HCT116 (cell line): ENCODE data around the gene EXOC4. TPM values are rescaled to one million over a fixed set of nuclear protein-coding genes. Genes with fewer than 3 reads are reported as not detected.

Source experiments
- ATAC-seq: fragments of 200-7000 bp; cut with Tn5 transposase; 2 replicates; pipeline ENCODE4 v1.9.1; 2020; ENCODE audit warnings: mild to moderate bottlenecking, moderate library complexity
- BruUV-seq: library from RNA; stranded (reverse); fragments of 400-500 nt; replicated peaks from 2 replicates; lab custom pipeline; 2021; lab: Mats Ljungman, UMichigan
- CTCF ChIA-PET: fragments of 300-600 bp; sonication (Branson Sonifier 250); formaldehyde crosslinking; loops from one replicate; lab custom pipeline; 2021; ENCODE audit warnings: antibody characterized with exemption; lab: Charles Lee
- POLR2A ChIA-PET: fragments of 300-600, 350-600 bp; sonication (Branson Sonifier 250); formaldehyde crosslinking; loops from one replicate; lab custom pipeline; 2021; ENCODE audit warnings: antibody characterized with exemption; lab: Charles Lee
- RAD21 ChIA-PET, 2 experiments: fragments of 300-600 bp; sonication (Branson Sonifier 250); formaldehyde crosslinking; loops; one replicate each; lab custom pipeline; 2023; ENCODE audit warnings: low total read pairs in 2 of 2; ENCODE audit not compliant: uncharacterized antibody in 2 of 2, unreplicated experiment in 2 of 2, low non-redundant PET in 1 of 2; lab: Charles Lee
- DNase-seq: peaks from one replicate; pipeline ENCODE4 v3.0.0-alpha.2; 2010; ENCODE audit warnings: low read depth, low spot score
- H2AFZ ChIP-seq: fragments of 200-600 bp; shearing (Covaris generic), sonication (generic); 2 replicates; pipeline ENCODE4 v1.6.1; 2017; ENCODE audit warnings: low read depth, mixed run types, mixed read lengths, antibody characterized with exemption, low read length; ENCODE audit not compliant: poor library complexity, severe bottlenecking
- H3K27ac ChIP-seq: 2 replicates; pipeline ENCODE4 v1.5.1; 2012; ENCODE audit warnings: low read depth, low read length
- H3K27me3 ChIP-seq: fragments of 200-600 bp; sonication (generic); 2 replicates; pipeline ENCODE4 v1.6.1; 2016; ENCODE audit warnings: mixed run types, low read length, mixed read lengths; ENCODE audit not compliant: insufficient read depth
- H3K36me3 ChIP-seq, 2 experiments: fragments of 200-500 bp in 1 of 2; fragments of 200-600 bp in 1 of 2; sonication (Bioruptor generic) in 1 of 2; sonication (generic) in 1 of 2; 2 replicates each; pipeline versions ENCODE4 v1.5.1 to v1.6.1; 2014 to 2016; ENCODE audit warnings: low read length in 2 of 2, inconsistent platforms in 1 of 2, mixed read lengths in 1 of 2, mixed run types in 1 of 2; ENCODE audit not compliant: insufficient read depth in 2 of 2, control insufficient read depth in 1 of 2
- H3K4me1 ChIP-seq, 2 experiments: fragments of 200-600 bp in 1 of 2; sonication (generic) in 1 of 2; 2 replicates each; pipeline versions ENCODE4 v1.5.1 to v1.6.1; 2012 to 2017; ENCODE audit warnings: low read length in 2 of 2, inconsistent platforms in 1 of 2, mild to moderate bottlenecking in 1 of 2, mixed read lengths in 1 of 2, mixed run types in 1 of 2, moderate library complexity in 1 of 2; ENCODE audit not compliant: insufficient read depth in 2 of 2, control insufficient read depth in 1 of 2
- H3K4me2 ChIP-seq: fragments of 200-600 bp; sonication (generic); 2 replicates; pipeline ENCODE4 v1.6.1; 2017; ENCODE audit warnings: mixed run types, low read length, mixed read lengths
- H3K4me3 ChIP-seq, 2 experiments: fragments of 200-600 bp in 1 of 2; sonication (generic) in 1 of 2; replicated peaks in 1 of 2; 2 replicates each; pipeline ENCODE4 v1.5.1; 2011 to 2016; ENCODE audit warnings: low read length in 2 of 2, control low read depth in 1 of 2, low read depth in 1 of 2, mild to moderate bottlenecking in 1 of 2, mixed read lengths in 1 of 2, mixed run types in 1 of 2
- H3K79me2 ChIP-seq: fragments of 200-600 bp; sonication (generic); 2 replicates; pipeline ENCODE4 v1.6.1; 2017; ENCODE audit warnings: mild to moderate bottlenecking, mixed run types, low read length, moderate library complexity, mixed read lengths; ENCODE audit not compliant: insufficient read depth
- H3K9ac ChIP-seq: fragments of 200-600 bp; sonication (generic); 2 replicates; pipeline ENCODE4 v1.6.1; 2016; ENCODE audit warnings: low read length, mixed read lengths
- H3K9me2 ChIP-seq: fragments of 200-600 bp; sonication (generic), shearing (Covaris generic); 2 replicates; pipeline ENCODE4 v1.6.1; 2017; ENCODE audit warnings: mixed run types, mild to moderate bottlenecking, moderate library complexity; ENCODE audit not compliant: insufficient read depth
- H3K9me3 ChIP-seq, 2 experiments: fragments of 200-500 bp in 1 of 2; fragments of 200-600 bp in 1 of 2; sonication (Bioruptor generic) in 1 of 2; sonication (generic) in 1 of 2; 2 replicates each; pipeline ENCODE4 v1.6.1; 2014 to 2017; ENCODE audit warnings: low read length in 2 of 2, mixed read lengths in 2 of 2, inconsistent platforms in 1 of 2, low read depth in 1 of 2, mild to moderate bottlenecking in 1 of 2, mixed run types in 1 of 2, moderate library complexity in 1 of 2; ENCODE audit not compliant: control insufficient read depth in 1 of 2, insufficient read depth in 1 of 2
- H4K20me1 ChIP-seq: fragments of 200-600 bp; sonication (generic), shearing (Covaris generic); 2 replicates; pipeline ENCODE4 v1.6.1; 2017; ENCODE audit warnings: mixed run types, mild to moderate bottlenecking, moderate library complexity; ENCODE audit not compliant: insufficient read depth
- CBX3 ChIP-seq: IDR thresholded peaks from 2 replicates; pipeline ENCODE4 v1.6.1; 2012; ENCODE audit warnings: low read depth
- EZH2phosphoT487 ChIP-seq: fragments of 200-600 bp; IDR thresholded peaks from 2 replicates; pipeline ENCODE4 v1.6.1; 2018; ENCODE audit warnings: antibody characterized with exemption, borderline replicate concordance
- POLR2A ChIP-seq: IDR thresholded peaks from 2 replicates; pipeline ENCODE4 v1.7.0; 2011; ENCODE audit warnings: borderline replicate concordance; ENCODE audit not compliant: insufficient read depth, insufficient read length; ENCODE audit errors: extremely low read depth
- POLR2AphosphoS5 ChIP-seq: IDR thresholded peaks from 2 replicates; pipeline ENCODE4 v1.6.1; 2011; ENCODE audit warnings: mild to moderate bottlenecking, low read depth, low read length, moderate library complexity
- SP1 ChIP-seq: IDR thresholded peaks from 2 replicates; pipeline ENCODE4 v1.6.1; 2012; ENCODE audit warnings: low read depth
- ZNF274 ChIP-seq: fragments of 200-500 bp; sonication (Bioruptor generic); IDR thresholded peaks from 2 replicates; pipeline ENCODE4 v1.6.1; 2014; ENCODE audit warnings: mild to moderate bottlenecking, low read depth, low read length, inconsistent platforms
- intact Hi-C: fragments of 100-400 bp; cut with micrococcal nuclease; formaldehyde crosslinking; loops from 2 replicates; pipeline ENCODE4 v1.10.0; 2022
- total RNA-seq: library from RNA; stranded (reverse); gene quantifications from one replicate; pipeline ENCODE4 v1.2.1, GENCODE V29; 2021; ENCODE audit not compliant: unreplicated experiment
- TF ChIP-seq, protein P1 (sequence below): IDR thresholded peaks from 2 replicates; pipeline ENCODE4 v1.6.1; 2012; ENCODE audit warnings: low read depth
- TF ChIP-seq, protein P2 (sequence below), 3 experiments: fragments of 200-600 bp in 1 of 3; sonication (generic) in 1 of 3; IDR thresholded peaks in 2 of 3; conservative IDR thresholded peaks in 1 of 3; 2 replicates each; pipeline ENCODE4 v1.5.1; 2012 to 2017; ENCODE audit warnings: low read depth in 2 of 3, low read length in 2 of 3, antibody characterized with exemption in 1 of 3, borderline replicate concordance in 1 of 3, control low read depth in 1 of 3, mild to moderate bottlenecking in 1 of 3, mixed read lengths in 1 of 3, mixed run types in 1 of 3, moderate library complexity in 1 of 3; ENCODE audit not compliant: insufficient read depth in 1 of 3

Gene EXOC4
- total RNA-seq, 1 experiment from 2014 or later = 40.3 TPM

GRCh38 chr7:133502972-133503371 is 250.1 kb downstream of the EXOC4 start:
- ATAC-seq = no peak
- Histone ChIP-seq H3K4me2 (no peak overlapping the region), H3K4me3 (no peak overlapping the region), H2AFZ (no peak overlapping the region), H3K27me3 (no peaks in the 10 kb centered on the region), H3K9me3 (no peaks in the 10 kb centered on the region), H3K36me3 (no peaks in the 10 kb centered on the region), H4K20me1 (peaks cover 4% of the 10 kb centered on the region; the same call in 1 of the 2 replicates), H3K9ac (no peak overlapping the region), H3K27ac (no peak overlapping the region), H3K4me1 (no peaks in the 10 kb centered on the region), H3K79me2 (no peaks in the 10 kb centered on the region), H3K9me2 (no peaks in the 10 kb centered on the region)
- no TSS peak for BruUV-seq
- intact Hi-C loops = no loop called here
- no peak for TF ChIP-seq EZH2phosphoT487
- ChIA-PET RAD21 (no interaction called here), POLR2A (no interaction called here), CTCF (no interaction called here)
- DNase-seq = no peak

GRCh38 chr7:133504825-133505224 is 251.9 kb downstream of the EXOC4 start:
- RAD21 ChIA-PET = no interaction called here

More at GRCh38 chr7:133504825-133505224, 251.9 kb downstream of the EXOC4 start:
- ATAC-seq = no peak
- DNase-seq = no peak
- ChIA-PET CTCF (no interaction called here), POLR2A (no interaction called here)
- Histone ChIP-seq H3K27ac (no peak overlapping the region), H3K9ac (no peak overlapping the region), H3K36me3 (no peaks in the 10 kb centered on the region), H3K27me3 (no peaks in the 10 kb centered on the region), H2AFZ (no peak overlapping the region), H3K9me3 (no peaks in the 10 kb centered on the region), H3K4me1 (no peaks in the 10 kb centered on the region), H3K4me3 (no peak overlapping the region), H3K79me2 (no peaks in the 10 kb centered on the region), H4K20me1 (peaks cover 4% of the 10 kb centered on the region; the same call in 1 of the 2 replicates), H3K9me2 (no peaks in the 10 kb centered on the region), H3K4me2 (no peak overlapping the region)
- intact Hi-C loops = no loop called here
- TF ChIP-seq CBX3 = no peak
- no peak for TF ChIP-seq POLR2A
- TF ChIP-seq, protein P1, sequence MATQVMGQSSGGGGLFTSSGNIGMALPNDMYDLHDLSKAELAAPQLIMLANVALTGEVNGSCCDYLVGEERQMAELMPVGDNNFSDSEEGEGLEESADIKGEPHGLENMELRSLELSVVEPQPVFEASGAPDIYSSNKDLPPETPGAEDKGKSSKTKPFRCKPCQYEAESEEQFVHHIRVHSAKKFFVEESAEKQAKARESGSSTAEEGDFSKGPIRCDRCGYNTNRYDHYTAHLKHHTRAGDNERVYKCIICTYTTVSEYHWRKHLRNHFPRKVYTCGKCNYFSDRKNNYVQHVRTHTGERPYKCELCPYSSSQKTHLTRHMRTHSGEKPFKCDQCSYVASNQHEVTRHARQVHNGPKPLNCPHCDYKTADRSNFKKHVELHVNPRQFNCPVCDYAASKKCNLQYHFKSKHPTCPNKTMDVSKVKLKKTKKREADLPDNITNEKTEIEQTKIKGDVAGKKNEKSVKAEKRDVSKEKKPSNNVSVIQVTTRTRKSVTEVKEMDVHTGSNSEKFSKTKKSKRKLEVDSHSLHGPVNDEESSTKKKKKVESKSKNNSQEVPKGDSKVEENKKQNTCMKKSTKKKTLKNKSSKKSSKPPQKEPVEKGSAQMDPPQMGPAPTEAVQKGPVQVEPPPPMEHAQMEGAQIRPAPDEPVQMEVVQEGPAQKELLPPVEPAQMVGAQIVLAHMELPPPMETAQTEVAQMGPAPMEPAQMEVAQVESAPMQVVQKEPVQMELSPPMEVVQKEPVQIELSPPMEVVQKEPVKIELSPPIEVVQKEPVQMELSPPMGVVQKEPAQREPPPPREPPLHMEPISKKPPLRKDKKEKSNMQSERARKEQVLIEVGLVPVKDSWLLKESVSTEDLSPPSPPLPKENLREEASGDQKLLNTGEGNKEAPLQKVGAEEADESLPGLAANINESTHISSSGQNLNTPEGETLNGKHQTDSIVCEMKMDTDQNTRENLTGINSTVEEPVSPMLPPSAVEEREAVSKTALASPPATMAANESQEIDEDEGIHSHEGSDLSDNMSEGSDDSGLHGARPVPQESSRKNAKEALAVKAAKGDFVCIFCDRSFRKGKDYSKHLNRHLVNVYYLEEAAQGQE = no peak
- TF ChIP-seq ZNF274 = no peak
- TF ChIP-seq SP1 = no peak
- TF ChIP-seq EZH2phosphoT487 = no peak
- TF ChIP-seq POLR2AphosphoS5 = no peak
- TF ChIP-seq, protein P2, sequence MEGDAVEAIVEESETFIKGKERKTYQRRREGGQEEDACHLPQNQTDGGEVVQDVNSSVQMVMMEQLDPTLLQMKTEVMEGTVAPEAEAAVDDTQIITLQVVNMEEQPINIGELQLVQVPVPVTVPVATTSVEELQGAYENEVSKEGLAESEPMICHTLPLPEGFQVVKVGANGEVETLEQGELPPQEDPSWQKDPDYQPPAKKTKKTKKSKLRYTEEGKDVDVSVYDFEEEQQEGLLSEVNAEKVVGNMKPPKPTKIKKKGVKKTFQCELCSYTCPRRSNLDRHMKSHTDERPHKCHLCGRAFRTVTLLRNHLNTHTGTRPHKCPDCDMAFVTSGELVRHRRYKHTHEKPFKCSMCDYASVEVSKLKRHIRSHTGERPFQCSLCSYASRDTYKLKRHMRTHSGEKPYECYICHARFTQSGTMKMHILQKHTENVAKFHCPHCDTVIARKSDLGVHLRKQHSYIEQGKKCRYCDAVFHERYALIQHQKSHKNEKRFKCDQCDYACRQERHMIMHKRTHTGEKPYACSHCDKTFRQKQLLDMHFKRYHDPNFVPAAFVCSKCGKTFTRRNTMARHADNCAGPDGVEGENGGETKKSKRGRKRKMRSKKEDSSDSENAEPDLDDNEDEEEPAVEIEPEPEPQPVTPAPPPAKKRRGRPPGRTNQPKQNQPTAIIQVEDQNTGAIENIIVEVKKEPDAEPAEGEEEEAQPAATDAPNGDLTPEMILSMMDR (IDR thresholded peaks at IDR 0.05 in 2 of 3, conservative IDR thresholded peaks at IDR 0.05 in 1 of 3; ENCODE audit: borderline replicate concordance in 1 of 3, insufficient read depth in 1 of 3, low read depth in 2 of 3, low read length in 2 of 3) = no peak
- no TSS peak for BruUV-seq
